Measurements from ENCODE around the gene IL20.

- TF ChIP-seq POLR2A (IDR thresholded peaks at IDR 0.05; ENCODE audit: low read depth, low read length) (no peak), TAF1 (IDR thresholded peaks at IDR 0.05; ENCODE audit: borderline replicate concordance, low read depth, low read length) (no peak)
Observed at GRCh38 chr1:206885341-206886060, 20.1 kb downstream of the IL20 start.
